ENCODE measurements around the gene ANLN.

Gene ANLN

GRCh38 chr7:36390199-36391090 lies 783 bp downstream of the ANLN start:
- Mint-ChIP-seq H3K4me3 (peak overlapping the region; percentile 85 to 90), H3K9me3 (no peaks in the 10 kb centered on the region), H3K36me3 (no peaks in the 10 kb centered on the region), H3K27ac (no peak overlapping the region), H3K4me1 (peaks cover 9 to 10% of the 10 kb centered on the region in 2 donors), H3K27me3 (peaks cover 10 to 14% of the 10 kb centered on the region in 2 donors)
- DNase-seq (peak; percentile 8), ATAC-seq (replicated peaks) (peak; percentile 37 to 43)

DNA sequence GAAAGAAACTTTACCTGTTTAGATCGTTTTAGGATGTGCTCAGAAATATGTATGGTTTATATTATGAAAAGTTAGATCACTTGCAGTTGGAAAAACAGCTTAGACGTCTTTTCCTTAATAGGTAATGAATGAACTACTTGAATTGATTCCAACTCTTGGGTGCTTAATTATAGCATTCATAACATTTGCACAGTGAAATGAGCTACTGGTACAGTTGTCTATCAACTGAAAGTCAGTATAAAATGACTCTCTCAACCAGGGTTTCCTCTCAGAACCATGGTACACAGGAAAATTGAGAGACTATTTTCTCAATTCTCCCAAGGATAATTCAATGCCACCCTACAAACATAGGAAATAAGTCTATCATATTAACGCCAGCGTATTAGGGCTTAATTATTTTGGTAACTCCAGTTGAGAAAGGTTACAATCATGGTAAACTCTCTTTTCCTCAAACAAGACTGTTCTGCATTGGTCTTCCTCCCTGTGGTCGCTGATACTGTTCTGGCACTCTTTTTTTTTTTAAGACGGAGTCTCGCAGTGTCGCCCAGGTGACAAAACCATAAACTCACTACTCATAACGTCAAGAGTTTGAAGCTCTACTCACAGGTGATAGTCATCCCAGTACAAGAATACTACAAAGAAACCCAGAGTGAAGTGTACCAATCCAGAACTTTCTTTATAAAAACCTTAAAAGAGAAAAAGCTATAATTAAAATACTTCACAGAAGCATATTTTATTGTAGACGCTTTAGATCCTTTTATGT lies 2.0 kb downstream of the ANLN start:
- ATAC-seq (replicated peaks): peak in 1 of 2 donors; percentile 30
- Mint-ChIP-seq H3K4me1 (peaks cover 9 to 10% of the 10 kb centered on the region in 2 donors), H3K9me3 (no peaks in the 10 kb centered on the region), H3K36me3 (no peaks in the 10 kb centered on the region), H3K4me3 (no peak overlapping the region), H3K27me3 (peaks cover 12 to 14% of the 10 kb centered on the region in 2 donors), H3K27ac (no peak overlapping the region)
- DNase-seq: no peak

DNA sequence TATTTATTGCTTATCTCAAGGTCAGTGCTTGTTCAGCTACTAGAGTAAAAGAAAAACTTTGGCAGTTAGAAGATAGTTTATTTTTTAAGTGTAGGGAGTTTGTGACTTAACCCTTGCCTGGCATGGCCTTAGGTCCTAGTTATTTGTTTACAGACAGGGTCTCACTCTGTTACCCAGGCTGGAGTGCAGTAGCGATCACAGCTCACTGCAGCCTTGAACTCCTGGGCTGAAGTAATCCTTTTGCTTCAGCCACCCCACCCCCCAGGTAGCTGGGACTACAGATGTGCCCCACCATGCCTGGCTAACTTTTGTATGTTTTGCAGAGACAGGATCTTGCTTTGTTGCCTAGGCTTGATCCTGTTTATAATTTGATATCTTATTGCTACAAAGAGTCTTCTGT lies 4.2 kb downstream of the ANLN start:
- Mint-ChIP-seq H3K27ac (no peak overlapping the region), H3K36me3 (no peaks in the 10 kb centered on the region), H3K4me1 (peaks cover 9 to 10% of the 10 kb centered on the region in 2 donors), H3K27me3 (peaks cover 12 to 14% of the 10 kb centered on the region in 2 donors), H3K9me3 (no peaks in the 10 kb centered on the region), H3K4me3 (no peak overlapping the region)
- ATAC-seq (replicated peaks) (no peak), DNase-seq (no peak)

DNA sequence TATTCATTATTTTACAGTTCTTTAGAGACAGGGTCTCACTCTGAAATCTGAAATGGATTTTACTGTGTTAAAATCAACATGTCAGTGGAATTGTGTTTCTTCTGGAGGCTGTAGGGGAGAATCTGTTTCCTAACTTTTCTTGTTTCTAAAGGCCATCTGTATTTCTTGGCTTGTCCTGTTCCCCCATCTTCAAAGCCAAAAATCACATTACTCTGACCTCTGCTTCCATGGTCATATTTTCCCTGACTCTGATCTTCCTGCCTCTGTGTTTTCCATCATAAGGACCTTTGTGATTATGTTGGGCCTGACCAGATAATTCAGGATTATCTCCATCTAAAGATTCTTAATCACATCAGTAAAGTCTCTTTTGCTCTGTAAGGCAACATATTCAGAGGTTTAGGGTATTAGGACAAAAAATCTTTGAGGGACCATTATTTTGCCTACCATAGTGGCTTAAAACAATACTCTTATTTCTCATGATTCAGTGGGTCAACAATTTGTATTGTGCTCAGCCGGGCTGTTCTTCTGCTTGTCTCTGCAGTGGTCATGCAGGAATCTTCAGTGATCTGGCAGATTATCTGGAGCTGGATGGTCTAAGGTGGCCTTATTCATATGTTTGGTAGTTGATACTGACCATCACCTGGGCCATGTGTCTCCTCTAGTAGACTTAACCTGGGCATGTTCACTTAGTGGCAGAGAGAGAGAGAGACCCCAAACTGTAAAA lies 5.7 kb downstream of the ANLN start:
- Mint-ChIP-seq H3K36me3 (no peaks in the 10 kb centered on the region), H3K4me1 (peaks cover 6 to 7% of the 10 kb centered on the region in 2 donors)
- ATAC-seq (replicated peaks): no peak

DNA sequence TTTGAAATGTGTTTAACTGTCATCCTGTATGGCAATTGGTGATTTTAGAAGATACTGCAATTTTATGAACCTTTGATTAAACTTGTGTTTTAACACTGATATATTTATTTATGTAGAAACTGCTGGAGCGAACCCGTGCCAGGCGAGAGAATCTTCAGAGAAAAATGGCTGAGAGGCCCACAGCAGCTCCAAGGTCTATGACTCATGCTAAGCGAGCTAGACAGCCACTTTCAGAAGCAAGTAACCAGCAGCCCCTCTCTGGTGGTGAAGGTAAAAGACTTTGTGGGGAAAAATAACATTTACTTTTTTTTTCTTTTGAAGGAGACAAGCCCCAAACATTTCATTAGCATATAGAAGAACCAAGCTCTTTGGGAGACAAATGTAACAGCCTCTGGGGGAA lies 6.5 kb downstream of the ANLN start:
- H3K27me3 Mint-ChIP-seq: peaks cover 6% of the 10 kb centered on the region in 2 donors
- ATAC-seq (replicated peaks): no peak
- peaks cover 0 to 2% of the 10 kb centered on the region in 2 donors for H3K4me1 Mint-ChIP-seq
- no peaks in the 10 kb centered on the region for H3K36me3 Mint-ChIP-seq
- DNase-seq: no peak
- no peaks in the 10 kb centered on the region for H3K9me3 Mint-ChIP-seq
- H3K4me3 Mint-ChIP-seq: no peak overlapping the region
- H3K27ac Mint-ChIP-seq: no peak overlapping the region

More for the DNA sequence above, 5.7 kb downstream of the ANLN start:
- H3K4me3 Mint-ChIP-seq: no peak overlapping the region
- H3K27ac Mint-ChIP-seq: no peak overlapping the region
- peaks cover 12% of the 10 kb centered on the region in 2 donors for H3K27me3 Mint-ChIP-seq
- no peaks in the 10 kb centered on the region for H3K9me3 Mint-ChIP-seq
- no peak for DNase-seq

DNA sequence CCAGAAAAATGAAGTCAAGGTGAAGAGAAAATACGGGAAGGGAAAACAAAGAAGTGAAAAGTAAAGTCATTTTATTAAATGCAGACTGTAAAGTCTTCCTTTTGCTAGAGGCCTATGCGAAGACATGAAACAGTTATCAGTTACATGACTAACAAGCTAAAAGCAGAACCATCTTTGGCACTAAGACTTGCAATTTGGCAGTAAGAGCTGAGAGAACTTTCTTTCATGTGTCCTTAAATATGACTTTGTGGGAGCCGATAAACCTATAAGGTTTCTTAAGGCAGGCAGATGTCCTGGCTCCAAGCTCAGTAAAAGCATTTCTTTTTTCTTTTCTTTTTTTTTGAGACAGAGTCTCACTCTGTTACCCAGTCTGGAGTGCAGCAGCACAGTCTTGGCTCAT lies 10.4 kb downstream of the ANLN start:
- ATAC-seq (replicated peaks) (no peak), DNase-seq (no peak)
- no peak overlapping the region for H3K4me3 Mint-ChIP-seq
- no peaks in the 10 kb centered on the region for H3K9me3 Mint-ChIP-seq
- H3K4me1 Mint-ChIP-seq: no peaks in the 10 kb centered on the region
- H3K36me3 Mint-ChIP-seq: no peaks in the 10 kb centered on the region
- H3K27ac Mint-ChIP-seq: no peak overlapping the region
- H3K27me3 Mint-ChIP-seq: peaks cover 0 to 6% of the 10 kb centered on the region in 2 donors

DNA sequence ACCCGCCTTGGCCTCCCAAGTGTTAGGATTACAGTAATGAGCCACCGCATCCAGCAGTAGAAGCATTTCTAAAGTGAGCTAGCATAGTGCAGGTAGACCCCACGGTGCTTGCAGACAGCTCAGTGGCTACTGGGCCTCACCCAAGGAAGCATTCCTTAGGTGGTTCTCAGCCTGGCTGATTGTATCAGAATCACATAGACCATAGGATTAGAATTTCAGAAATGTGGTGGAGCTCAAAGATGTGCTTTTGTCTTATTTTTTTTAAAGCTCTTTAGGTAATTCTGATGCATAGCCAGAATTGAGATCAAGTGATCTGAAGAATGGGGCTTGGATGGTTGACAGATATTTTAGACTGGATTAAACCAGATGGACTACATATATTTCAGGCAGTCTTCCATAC lies 10.9 kb downstream of the ANLN start:
- Mint-ChIP-seq H3K36me3 (no peaks in the 10 kb centered on the region), H3K27ac (peak overlapping the region; percentile 15)

DNA sequence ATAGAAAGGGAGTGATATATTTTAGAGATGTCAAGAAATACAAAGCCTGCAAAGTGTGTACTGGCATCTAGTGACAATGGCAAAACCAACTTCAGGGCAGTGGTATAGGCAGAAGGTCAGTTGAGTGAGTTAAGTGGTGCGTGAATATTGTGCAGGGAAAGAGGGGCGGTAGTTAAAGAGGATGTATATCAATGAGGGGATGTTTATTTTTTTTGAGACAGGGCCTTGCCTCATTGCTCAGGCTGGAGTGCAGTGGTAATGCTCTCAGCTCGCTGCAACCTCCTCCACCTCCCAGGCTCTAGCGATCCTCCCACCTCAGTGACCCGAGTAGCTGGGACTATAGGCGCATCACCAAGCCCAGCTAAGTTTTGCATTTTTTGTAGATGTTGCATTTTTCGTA lies 13.8 kb downstream of the ANLN start:
- no peak for DNase-seq
- H3K36me3 Mint-ChIP-seq: no peaks in the 10 kb centered on the region
- H3K4me1 Mint-ChIP-seq: no peaks in the 10 kb centered on the region
- no peak overlapping the region for H3K27ac Mint-ChIP-seq
- no peaks in the 10 kb centered on the region for H3K27me3 Mint-ChIP-seq
- no peak overlapping the region for H3K4me3 Mint-ChIP-seq
- no peak for ATAC-seq (replicated peaks)
- H3K9me3 Mint-ChIP-seq: no peaks in the 10 kb centered on the region

More for the DNA sequence above, 10.9 kb downstream of the ANLN start:
- H3K4me1 Mint-ChIP-seq: no peaks in the 10 kb centered on the region
- H3K4me3 Mint-ChIP-seq: no peak overlapping the region
- H3K27me3 Mint-ChIP-seq: peaks cover 0 to under 1% of the 10 kb centered on the region in 2 donors
- no peaks in the 10 kb centered on the region for H3K9me3 Mint-ChIP-seq
- DNase-seq (no peak), ATAC-seq (replicated peaks) (no peak)

GRCh38 chr7:36404639-36405408 lies 15.2 kb downstream of the ANLN start:
- Mint-ChIP-seq H3K4me3 (no peak overlapping the region), H3K36me3 (no peaks in the 10 kb centered on the region), H3K27ac (no peak overlapping the region), H3K4me1 (no peaks in the 10 kb centered on the region), H3K9me3 (no peaks in the 10 kb centered on the region), H3K27me3 (no peaks in the 10 kb centered on the region)
- no peak for ATAC-seq (replicated peaks)
- DNase-seq: no peak

DNA sequence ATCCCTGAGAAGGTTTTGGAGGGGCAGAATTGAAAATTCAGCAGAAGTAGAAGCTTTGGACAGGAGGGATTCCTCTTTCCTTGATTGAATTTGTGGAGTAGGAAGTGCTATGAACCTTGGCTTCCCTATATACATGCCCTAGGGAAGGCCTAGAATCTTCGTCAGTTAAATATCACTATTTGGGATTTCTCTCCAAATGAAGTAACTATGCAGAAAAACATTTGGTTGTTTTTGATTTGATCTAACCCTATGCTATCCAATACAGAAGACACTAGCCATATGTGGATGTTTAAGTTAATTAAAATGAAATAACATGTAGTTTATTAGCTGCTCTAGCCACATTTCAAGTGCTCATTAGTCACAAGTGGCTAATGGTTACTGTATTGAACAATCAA lies 15.7 kb downstream of the ANLN start:
- Mint-ChIP-seq H3K27ac (no peak overlapping the region), H3K27me3 (no peaks in the 10 kb centered on the region), H3K36me3 (no peaks in the 10 kb centered on the region), H3K9me3 (no peaks in the 10 kb centered on the region), H3K4me3 (no peak overlapping the region), H3K4me1 (no peaks in the 10 kb centered on the region)
- no peak for DNase-seq
- no peak for ATAC-seq (replicated peaks)

DNA sequence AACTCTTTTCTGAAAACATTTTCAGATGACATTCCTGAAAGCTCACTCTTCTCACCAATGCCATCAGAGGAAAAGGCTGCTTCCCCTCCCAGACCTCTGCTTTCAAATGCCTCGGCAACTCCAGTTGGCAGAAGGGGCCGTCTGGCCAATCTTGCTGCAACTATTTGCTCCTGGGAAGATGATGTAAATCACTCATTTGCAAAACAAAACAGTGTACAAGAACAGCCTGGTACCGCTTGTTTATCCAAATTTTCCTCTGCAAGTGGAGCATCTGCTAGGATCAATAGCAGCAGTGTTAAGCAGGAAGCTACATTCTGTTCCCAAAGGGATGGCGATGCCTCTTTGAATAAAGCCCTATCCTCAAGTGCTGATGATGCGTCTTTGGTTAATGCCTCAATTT lies 16.5 kb downstream of the ANLN start:
- no peaks in the 10 kb centered on the region for H3K4me1 Mint-ChIP-seq
- H3K9me3 Mint-ChIP-seq: no peaks in the 10 kb centered on the region
- DNase-seq: no peak
- no peaks in the 10 kb centered on the region for H3K36me3 Mint-ChIP-seq
- H3K4me3 Mint-ChIP-seq: no peak overlapping the region
- H3K27ac Mint-ChIP-seq: no peak overlapping the region
- no peak for ATAC-seq (replicated peaks)
- H3K27me3 Mint-ChIP-seq: no peaks in the 10 kb centered on the region

DNA sequence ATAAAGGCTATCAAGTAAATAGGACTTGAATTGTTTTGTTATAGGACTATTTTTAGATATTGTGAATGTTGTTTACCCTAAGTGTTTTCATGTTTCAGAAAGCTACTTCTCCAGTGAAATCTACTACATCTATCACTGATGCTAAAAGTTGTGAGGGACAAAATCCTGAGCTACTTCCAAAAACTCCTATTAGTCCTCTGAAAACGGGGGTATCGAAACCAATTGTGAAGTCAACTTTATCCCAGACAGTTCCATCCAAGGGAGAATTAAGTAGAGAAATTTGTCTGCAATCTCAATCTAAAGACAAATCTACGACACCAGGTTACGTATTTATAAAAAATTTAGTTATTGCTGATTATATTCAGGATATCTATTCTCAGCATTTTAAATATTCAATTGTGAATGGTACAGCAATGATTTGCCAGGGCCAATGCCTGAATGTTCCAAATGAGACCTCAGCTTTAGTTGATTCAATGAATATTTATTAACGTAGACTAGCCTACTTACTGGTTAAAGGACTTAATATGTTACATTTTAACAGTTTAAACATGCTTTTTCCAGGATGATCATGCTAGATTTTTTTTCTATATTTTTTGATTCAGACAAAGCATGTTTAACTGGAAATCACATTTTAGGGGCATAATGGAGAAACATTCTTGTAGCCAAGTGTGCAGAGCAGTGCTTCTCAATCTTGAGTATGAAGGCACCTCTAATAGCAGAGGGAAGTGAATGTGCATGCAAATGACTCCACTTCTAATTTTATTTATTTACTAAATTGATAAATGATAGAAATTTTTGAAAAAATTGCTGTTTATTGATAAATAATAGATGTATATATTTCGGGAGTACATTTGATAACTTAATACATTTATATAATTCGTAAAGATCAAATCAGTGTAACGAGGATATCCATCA lies 18.2 kb downstream of the ANLN start:
- no peak for ATAC-seq (replicated peaks)
- Mint-ChIP-seq H3K36me3 (no peaks in the 10 kb centered on the region), H3K9me3 (no peaks in the 10 kb centered on the region), H3K4me1 (no peaks in the 10 kb centered on the region), H3K27me3 (no peaks in the 10 kb centered on the region), H3K27ac (no peak overlapping the region), H3K4me3 (no peak overlapping the region)
- no peak for DNase-seq

- Mint-ChIP-seq H3K27ac (no peak overlapping the region), H3K9me3 (no peaks in the 10 kb centered on the region), H3K27me3 (no peaks in the 10 kb centered on the region), H3K4me1 (no peaks in the 10 kb centered on the region), H3K36me3 (no peaks in the 10 kb centered on the region), H3K4me3 (no peak overlapping the region)
- DNase-seq (no peak), ATAC-seq (replicated peaks) (no peak)
Measured at GRCh38 chr7:36408589-36408988, 18.9 kb downstream of the ANLN start.

Data from stimulated activated naive B cell treated with anti-CD40 and anti-IgM and Interleukin-4, amounts not matched to agents 10 μg/mL and 1 μg/mL and 100 μg/mL, for 72 hours (primary cell).